ENCODE measurements around the gene PMVK.
A peak's percentile ranks its signal among the peaks of the same experiment; 100 is the strongest.

Gene PMVK

DNA sequence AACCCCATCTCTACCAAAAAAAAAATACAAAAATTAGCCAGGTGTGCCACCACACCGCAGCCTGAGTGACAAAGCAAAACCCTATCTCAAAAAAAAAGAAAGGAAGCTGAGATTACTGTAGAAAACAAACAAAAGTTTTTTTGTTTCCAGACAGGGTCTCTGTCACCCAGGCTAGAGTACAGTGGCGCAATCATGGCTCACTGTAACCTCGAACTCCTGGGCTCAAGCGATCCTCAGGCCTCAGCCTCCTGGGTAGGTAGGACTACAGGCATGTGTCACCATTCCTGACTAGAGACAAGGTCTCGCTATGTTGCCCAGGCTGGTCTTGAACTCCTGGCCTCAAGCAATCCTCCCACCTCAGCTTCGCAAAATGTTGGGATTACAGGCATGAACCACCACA, 27.8 kb upstream of the PMVK start:
- TF ChIP-seq CTCF (IDR thresholded peaks at IDR 0.05): no peak
- H3K27ac ChIP-seq: no peak overlapping the region
- no peak for DNase-seq (ENCODE audit: low spot score)

GRCh38 chr1:154963643-154964042, 27.1 kb upstream of the PMVK start:
- H3K27ac ChIP-seq: peak overlapping the region in 1 of 2 donors; percentile 97
- DNase-seq (ENCODE audit: low spot score): no peak
- H3K4me3 ChIP-seq: no peak overlapping the region
- no peak for TF ChIP-seq CTCF (IDR thresholded peaks at IDR 0.05)

More for the DNA sequence above, 27.8 kb upstream of the PMVK start:
- H3K4me3 ChIP-seq: no peak overlapping the region

- Histone ChIP-seq H3K4me3 (peak overlapping the region; percentile 78), H3K27ac (peak overlapping the region; percentile 97)
- TF ChIP-seq CTCF (IDR thresholded peaks at IDR 0.05): no peak
- DNase-seq (ENCODE audit: low spot score): no peak
These were observed 26.3 kb upstream of the PMVK start for GRCh38 chr1:154962795-154963330.

DNA sequence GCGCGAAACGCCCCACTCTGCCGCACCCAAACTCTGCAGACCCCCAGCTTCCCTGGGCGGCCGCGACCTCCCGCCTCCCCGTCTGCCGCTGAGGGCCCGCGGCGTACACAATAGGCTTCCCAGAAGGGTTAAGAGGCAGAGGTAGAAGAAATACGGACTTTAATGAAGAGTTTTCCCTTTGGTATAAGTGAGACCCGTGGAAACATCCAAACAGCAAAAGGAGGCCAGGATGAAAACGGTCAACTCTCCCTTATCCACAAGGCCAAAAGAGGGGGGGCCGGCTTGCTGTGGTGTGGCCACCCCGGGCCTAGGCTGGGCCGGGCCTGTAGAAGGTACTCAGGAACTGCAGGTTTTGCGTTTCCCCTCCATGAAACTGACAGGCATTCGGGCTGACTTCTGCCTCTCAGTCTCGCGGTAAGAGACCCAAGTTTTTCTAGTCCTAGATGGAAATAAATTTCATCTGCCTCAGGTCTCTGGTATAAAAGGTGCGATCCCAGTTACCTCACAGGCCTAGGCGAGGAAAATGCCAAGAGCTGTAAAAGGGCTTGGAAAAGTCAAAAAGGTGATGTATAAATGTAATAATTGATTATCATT, 25.7 kb upstream of the PMVK start:
- Histone ChIP-seq H3K27ac (peak overlapping the region; percentile 97), H3K4me3 (peak overlapping the region; percentile 78)
- DNase-seq (ENCODE audit: low spot score): no peak
- no peak for TF ChIP-seq CTCF (IDR thresholded peaks at IDR 0.05)

- peak within 1 kb of the TSS; percentile 97 for H3K27ac ChIP-seq
- peak; percentile 35 for TF ChIP-seq CTCF (IDR thresholded peaks at IDR 0.05)
- H3K4me3 ChIP-seq: peak within 1 kb of the TSS; percentile 78
- DNase-seq (ENCODE audit: low spot score): peak; percentile 90
These were observed 25.0 kb upstream of the PMVK start, which contains the start of gene PYGO2 for GRCh38 chr1:154961207-154962155. TSS of gene PYGO2 (minus strand) at chr1:154961782. CDS start at chr1:154961576, 206 bp downstream.

DNA sequence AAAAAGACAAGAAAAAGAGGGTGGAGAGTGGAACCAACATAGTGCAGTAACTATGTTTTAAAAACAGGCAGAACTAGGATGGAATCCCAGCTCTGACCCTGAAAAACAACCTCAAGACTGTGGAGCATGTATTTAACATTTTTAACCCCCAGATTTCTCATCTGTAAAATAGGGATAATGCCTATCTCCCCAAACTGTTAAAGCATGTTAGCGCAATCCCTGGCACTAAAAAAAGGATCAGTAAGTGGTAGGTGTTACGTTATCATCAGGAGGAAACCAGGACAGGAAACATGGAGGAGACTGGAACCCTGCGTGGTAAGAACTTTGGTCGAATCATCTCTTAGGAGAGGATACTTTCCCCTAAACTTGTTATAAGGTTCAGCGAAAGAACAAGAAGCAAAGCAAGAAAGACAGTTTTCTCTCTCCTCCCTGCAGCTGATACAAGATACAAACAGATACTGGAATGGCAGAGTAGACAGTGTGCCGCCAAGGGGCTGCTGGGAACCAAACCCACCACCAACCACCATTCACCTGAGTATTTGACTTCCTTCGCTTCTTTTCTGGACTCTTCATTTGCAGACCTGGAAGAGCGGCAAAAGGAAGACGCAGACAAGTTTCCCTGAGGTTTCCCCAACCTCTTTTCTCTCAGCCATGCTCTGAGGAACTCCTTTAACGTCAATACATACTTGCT, 24.1 kb upstream of the PMVK start:
- Histone ChIP-seq H3K4me3 (peak overlapping the region; percentile 78), H3K27ac (peak overlapping the region; percentile 97)
- TF ChIP-seq CTCF (IDR thresholded peaks at IDR 0.05): no peak
- DNase-seq (ENCODE audit: low spot score): no peak

All from coronary artery (tissue), 2 donors.